C4-2B (cell line): ENCODE measurements around the gene ALDH1A2.

Experiments
- ZFX ChIP-seq: fragments of 450-650 bp; IDR thresholded peaks from 2 replicates; pipeline ENCODE4 v1.6.1; 2017
- TF ChIP-seq, protein P1 (sequence below): fragments of 450-650 bp; conservative IDR thresholded peaks from 2 replicates; pipeline ENCODE4 v1.5.1; 2017; ENCODE audit warnings: mild to moderate bottlenecking

DNA sequence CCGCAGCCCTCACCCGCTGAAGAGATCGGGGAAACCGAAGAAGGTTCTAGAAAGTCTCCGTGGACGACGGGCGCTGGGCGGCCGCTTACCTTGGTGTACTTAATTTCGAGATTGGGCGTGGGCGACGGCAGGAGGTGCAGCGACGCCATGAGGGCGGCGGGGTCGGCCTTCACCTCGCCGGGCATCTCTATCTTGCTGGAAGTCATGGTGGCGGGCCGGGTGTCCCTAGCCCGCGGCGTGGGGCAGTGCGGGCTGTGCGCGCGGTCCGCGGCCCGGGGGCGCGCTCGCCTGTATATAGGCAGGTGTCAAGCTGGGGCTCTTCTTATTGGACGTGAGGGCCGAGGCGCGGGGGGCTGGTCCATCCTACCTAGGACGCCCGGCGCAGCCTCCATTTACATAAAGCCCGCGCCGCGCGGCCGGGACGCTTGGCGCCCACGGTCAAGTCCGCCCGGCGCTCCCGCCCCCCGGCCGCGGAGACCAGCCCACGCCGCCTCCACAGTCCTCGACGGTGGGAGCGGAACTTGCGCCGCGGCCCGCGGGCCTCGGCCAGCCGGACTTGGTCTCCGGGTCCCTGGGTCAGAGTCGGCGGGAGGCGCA is at the start of gene ALDH1A2:
- TF ChIP-seq, protein P1, sequence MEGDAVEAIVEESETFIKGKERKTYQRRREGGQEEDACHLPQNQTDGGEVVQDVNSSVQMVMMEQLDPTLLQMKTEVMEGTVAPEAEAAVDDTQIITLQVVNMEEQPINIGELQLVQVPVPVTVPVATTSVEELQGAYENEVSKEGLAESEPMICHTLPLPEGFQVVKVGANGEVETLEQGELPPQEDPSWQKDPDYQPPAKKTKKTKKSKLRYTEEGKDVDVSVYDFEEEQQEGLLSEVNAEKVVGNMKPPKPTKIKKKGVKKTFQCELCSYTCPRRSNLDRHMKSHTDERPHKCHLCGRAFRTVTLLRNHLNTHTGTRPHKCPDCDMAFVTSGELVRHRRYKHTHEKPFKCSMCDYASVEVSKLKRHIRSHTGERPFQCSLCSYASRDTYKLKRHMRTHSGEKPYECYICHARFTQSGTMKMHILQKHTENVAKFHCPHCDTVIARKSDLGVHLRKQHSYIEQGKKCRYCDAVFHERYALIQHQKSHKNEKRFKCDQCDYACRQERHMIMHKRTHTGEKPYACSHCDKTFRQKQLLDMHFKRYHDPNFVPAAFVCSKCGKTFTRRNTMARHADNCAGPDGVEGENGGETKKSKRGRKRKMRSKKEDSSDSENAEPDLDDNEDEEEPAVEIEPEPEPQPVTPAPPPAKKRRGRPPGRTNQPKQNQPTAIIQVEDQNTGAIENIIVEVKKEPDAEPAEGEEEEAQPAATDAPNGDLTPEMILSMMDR: no peak
- TF ChIP-seq ZFX: no peak
